ENCODE measurements around the gene KLHL11.

The KLHL11 gene, protein sequence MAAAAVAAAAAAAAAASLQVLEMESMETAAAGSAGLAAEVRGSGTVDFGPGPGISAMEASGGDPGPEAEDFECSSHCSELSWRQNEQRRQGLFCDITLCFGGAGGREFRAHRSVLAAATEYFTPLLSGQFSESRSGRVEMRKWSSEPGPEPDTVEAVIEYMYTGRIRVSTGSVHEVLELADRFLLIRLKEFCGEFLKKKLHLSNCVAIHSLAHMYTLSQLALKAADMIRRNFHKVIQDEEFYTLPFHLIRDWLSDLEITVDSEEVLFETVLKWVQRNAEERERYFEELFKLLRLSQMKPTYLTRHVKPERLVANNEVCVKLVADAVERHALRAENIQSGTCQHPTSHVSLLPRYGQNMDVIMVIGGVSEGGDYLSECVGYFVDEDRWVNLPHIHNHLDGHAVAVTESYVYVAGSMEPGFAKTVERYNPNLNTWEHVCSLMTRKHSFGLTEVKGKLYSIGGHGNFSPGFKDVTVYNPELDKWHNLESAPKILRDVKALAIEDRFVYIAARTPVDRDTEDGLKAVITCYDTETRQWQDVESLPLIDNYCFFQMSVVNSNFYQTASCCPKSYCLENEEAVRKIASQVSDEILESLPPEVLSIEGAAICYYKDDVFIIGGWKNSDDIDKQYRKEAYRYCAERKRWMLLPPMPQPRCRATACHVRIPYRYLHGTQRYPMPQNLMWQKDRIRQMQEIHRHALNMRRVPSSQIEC
- total RNA-seq: 37.6 to 53.5 (median 50.4) reads per million in 3 experiments

GRCh38 chr17:41864836-41865595 lies at the start of gene KLHL11:
KLHL11 (minus strand) TSS chr17:41865423; CDS start chr17:41865370, 53 bp downstream.
- DNase-seq: peak; percentile 85

- DNase-seq: no peak
These were observed 49.8 kb upstream of the KLHL11 start for GRCh38 chr17:41915020-41915419.

DNA sequence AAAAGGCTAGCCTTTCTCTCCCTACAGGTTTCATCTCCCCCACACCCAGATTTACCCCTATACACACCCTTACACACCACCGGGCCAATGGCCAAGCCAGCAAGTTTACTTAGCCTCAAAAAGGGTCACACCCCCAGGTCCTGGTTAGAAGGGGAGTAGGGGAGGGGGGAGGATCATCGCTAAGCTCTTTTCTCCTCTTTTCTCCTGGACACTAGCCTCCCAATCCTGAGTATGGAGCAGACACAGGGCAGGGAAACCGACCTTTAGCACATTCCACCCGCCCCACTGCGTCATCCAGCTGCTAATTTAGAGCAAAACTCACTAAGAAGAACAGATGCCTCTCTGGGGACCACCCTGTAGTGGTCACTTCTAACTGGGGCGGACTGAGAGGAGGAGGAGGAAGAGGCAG lies 49.1 kb upstream of the KLHL11 start:
- DNase-seq: no peak

- no peak for DNase-seq
These were observed 48.6 kb upstream of the KLHL11 start for GRCh38 chr17:41913798-41914197.

- no peak for DNase-seq
These were observed 47.7 kb upstream of the KLHL11 start for GRCh38 chr17:41912925-41913324.

- no peak for DNase-seq
These were observed 45.6 kb upstream of the KLHL11 start for GRCh38 chr17:41910701-41911391.

DNA sequence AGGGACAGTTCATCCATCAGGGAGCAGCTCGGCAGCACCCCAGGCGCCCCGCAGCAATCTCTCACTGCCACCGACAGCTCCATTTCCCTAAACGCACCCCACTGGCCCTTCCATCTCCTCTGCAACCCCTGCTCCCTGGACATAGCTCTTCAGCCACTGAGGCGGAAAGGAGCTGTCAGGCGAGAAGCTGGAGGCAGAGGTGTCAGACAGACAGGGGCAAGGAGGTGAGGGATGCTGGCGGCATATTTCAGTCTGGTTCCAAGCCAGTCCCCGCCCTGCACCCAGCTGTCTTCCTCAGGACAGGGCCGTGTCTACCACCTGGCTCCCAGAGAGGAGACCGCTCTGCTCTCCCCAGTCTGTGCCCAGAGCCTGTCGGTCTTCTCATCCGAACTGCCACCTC lies 43.9 kb upstream of the KLHL11 start:
- DNase-seq: no peak

GRCh38 chr17:41907633-41908539 lies 42.7 kb upstream of the KLHL11 start:
- no peak for DNase-seq

GRCh38 chr17:41907185-41907556 lies 41.9 kb upstream of the KLHL11 start:
- no peak for DNase-seq

GRCh38 chr17:41906465-41907184 lies 41.4 kb upstream of the KLHL11 start:
- DNase-seq: no peak

DNA sequence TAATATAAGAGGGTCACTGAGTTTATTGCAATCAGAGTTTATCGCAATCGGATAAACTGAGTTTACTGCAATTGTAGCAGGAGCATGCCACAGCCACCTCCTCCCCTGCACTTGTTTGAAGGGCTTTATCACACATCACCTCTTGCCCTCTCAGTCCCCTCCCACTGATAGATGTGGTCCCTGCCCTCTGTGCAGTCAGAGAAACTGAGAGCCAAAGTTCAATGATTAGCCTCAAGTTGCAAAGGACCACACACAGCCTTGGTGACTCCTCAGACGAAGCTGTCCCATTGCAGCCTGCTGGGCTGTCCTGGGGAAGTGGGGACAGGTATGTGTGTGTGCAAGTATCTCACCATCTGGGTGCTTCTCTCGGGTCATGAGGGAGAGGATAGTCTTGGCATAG lies 39.9 kb upstream of the KLHL11 start:
- no peak for DNase-seq

DNA sequence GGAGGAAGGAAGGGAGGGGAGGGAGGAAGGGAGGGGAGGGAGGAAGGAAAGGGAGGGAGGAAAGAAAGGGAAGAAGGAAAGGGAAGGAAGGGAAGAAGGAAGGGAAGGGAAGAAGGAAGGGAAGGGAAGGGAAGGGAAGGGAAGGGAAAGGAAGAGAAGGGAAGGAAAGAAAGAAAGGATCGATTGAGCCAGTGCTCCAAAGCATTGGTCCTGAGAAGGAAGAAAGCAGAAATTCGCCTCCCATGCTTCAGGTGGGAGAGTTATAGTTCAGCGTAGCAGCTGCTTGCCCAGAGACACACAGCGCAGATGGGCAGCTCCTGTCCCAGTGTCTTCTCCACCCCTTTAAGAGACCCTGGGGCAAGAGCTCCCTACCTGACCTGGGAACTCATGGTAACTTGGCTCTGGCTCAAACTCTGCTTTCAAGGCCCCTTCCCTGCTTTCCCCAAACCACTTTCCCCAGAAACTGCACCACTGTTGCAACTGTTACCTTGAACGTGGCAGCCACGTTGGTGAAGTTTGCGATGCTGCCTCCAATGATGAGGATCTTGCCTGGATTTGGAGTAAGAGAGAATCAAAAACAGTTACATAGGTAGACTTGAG lies 39.1 kb upstream of the KLHL11 start:
- DNase-seq: no peak

DNA sequence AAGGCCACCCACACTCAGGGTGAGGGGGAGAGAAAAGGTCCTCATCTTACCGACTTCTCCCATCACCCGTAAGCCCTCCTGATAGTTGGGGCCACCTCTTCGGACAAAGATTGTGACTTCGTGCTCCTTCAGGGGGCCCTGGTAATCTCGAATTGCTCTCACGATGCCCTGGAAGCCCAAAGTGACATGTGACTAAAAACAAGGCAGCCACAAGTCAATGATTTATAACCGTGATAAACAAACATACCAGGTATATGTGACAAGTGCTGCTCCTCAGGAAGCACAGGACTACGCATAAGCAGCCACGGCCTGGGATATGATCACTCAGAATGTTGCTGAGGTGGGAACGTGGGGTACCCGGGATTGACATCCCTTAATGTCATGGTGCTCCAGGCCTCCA lies 36.4 kb upstream of the KLHL11 start:
- no peak for DNase-seq

DNA sequence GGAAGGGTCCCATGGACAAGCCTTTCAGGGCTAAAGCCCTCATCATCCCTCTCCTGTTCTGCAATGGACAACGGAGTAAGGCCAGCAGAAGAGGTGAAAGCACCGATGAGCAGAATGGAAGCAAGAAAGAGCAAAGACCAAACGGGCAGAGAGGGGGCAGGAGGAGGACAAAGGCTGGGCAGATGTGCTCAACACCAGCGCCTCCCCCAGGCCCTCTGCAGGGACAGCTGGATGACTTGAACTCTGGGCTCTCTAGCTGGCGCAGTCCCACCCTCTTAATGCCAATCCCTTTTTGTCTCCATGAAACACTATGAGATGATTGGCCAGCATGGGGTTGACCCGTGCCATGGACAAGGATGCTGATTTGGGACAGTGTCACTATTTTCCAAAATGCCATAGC lies 31.5 kb upstream of the KLHL11 start:
- DNase-seq: no peak

DNA sequence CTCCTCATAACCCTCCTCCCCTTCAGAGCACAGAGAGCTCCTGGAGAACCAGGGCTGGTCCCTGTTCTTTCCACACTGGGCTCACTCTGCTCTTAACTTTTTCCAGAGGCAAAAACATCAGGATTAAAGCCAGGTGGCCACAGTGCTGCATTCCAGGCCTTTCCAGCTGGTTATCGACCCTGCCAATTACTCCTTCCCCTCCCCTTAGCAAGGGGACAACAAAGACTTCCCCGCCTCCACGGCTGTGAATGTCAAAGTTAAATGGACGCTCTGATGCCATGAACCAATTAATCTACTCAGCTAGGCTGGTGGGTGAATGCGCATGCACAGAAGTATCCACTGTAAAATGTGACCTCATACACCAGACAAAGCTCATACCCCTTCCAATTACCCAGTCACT lies 30.4 kb upstream of the KLHL11 start:
- DNase-seq: no peak

DNA sequence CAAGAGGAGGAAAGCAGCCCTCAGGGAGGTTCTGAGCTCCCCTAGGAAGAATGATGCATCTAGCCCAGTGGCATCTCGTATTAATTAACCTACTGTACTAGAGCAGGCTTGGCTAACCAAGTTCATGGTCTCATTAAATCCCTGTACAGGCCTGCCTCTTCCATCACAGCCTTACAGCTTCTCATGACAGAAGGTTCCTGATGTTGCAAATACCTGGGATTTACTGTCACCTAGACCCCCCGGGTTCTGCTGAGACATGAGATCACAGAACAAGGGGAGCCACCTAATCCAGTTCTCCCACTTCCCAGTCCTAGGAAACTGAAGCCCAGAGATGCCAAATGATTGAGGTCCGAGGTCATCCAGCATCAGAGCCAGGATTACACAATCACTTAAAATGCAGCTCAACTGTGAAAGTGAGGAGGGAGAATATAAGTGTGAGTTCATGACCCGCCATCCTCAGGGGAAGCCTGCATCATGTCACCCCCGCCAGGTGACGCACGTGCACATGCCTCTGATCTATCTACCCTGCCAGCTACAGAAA lies 29.6 kb upstream of the KLHL11 start:
- DNase-seq: no peak

DNA sequence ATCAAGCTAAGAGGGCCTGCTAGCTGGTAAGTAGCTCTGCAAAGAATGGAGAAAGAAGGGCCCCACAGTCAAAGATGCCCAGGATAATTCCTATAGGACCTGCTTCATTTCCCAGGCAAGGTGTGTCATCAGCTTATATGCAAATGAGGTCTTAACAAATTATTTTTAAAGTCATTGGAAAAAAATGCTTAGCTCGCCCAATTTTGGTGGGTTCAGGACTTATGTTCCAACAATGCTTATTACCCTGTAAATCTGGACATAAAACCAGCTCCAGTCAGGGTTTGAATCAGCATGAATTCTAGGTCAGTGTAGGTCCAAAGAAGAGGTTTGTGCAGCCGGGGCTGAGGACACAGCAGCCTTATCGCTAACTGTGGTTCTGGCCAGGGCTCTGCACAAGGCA lies 28.2 kb upstream of the KLHL11 start:
- DNase-seq: no peak

GRCh38 chr17:41892021-41892376 lies 26.8 kb upstream of the KLHL11 start:
- no peak for DNase-seq

DNA sequence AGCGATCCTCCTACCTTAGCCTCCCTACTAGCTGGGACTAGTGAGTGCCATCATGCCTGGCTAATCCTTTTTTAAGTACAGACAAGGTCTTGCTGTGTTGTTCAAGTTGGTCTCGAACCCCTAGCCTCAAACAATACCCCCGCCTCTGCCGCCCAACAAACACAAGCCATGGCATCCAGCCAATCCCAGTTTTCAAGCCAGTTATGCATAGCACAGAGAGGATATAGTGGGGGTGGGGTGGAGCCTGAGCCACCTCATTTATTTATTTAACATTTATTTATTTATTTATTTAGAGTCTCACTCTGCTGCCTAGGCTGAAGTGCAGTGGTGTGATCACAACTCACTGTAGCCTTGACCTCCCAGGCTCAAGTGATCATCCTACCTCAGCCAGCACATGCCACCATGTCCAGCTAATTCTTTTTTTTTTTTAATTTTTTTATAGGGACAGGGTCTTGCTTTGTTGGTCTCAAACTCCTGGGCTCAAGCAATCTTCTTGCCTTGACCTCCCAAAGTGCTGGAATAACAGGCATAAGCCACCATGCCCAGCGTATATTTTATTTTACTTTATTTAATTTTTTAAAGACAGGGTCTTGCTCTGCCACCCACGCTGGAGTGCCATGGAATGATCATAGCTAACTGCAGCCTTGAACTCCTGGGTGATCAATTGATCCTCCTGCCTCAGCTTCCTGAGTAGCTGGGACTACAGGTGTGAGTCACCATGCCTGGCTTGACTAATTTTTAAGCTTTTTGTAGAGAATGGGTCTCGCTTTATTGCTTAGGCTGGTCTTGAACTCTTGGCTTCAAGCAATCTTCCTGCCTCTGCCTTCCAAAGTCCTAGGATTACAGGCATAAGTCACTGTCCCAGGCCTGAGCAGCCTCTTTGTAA lies 26.2 kb upstream of the KLHL11 start:
- no peak for DNase-seq

Data from central memory CD4-positive, alpha-beta T cell (primary cell).